SK-N-MC (cell line): Measurements from ENCODE around the gene GPR137B.
A peak's percentile ranks its signal among the peaks of the same experiment; 100 is the strongest.
"Not testable (repeated sequence)": the region's sequence is repeated elsewhere in the genome, so short reads cannot be mapped to it uniquely, and the experiment has no call there.

ENCODE experiments used
- DNase-seq: peaks from one replicate; pipeline ENCODE4 v3.0.0-alpha.2; 2011; ENCODE audit warnings: low read depth, low spot score
- H3K27ac ChIP-seq: fragments of 200-600 bp; sonication (generic); 2 replicates; pipeline ENCODE4 v1.5.1; 2016; ENCODE audit warnings: mixed run types
- H3K36me3 ChIP-seq: fragments of 200-600 bp; sonication (generic); 2 replicates; pipeline ENCODE4 v1.6.1; 2017; ENCODE audit warnings: antibody characterized with exemption, low read length, mixed read lengths; ENCODE audit not compliant: insufficient read depth
- H3K4me3 ChIP-seq: fragments of 200-600 bp; sonication (generic); 2 replicates; pipeline ENCODE4 v1.5.1; 2016
- H3K9ac ChIP-seq: fragments of 200-600 bp; sonication (generic); 2 replicates; pipeline ENCODE4 v1.8.0; 2017; ENCODE audit warnings: mixed run types, mixed read lengths; ENCODE audit not compliant: insufficient read length
- H3K9me3 ChIP-seq: fragments of 200-600 bp; sonication (generic); 2 replicates; pipeline ENCODE4 v1.6.1; 2017; ENCODE audit warnings: low read depth, mild to moderate bottlenecking, antibody characterized with exemption, low read length, moderate library complexity, mixed read lengths
- EZH2 ChIP-seq: fragments of 200-600 bp; sonication (generic); IDR thresholded peaks from one replicate; pipeline ENCODE4 v1.6.1; 2017; ENCODE audit warnings: antibody characterized with exemption
- FOXP2 ChIP-seq: optimal IDR thresholded peaks from 2 replicates; pipeline ENCODE3; 2011; ENCODE audit warnings: mild to moderate bottlenecking, moderate library complexity; ENCODE audit not compliant: insufficient read depth; ENCODE audit errors: extremely low read length, control extremely low read depth
- POLR2AphosphoS5 ChIP-seq: IDR thresholded peaks from 2 replicates; pipeline ENCODE4 v1.6.1; 2012; ENCODE audit warnings: mild to moderate bottlenecking, low read depth, low read length, borderline replicate concordance

GPR137B gene

DNA sequence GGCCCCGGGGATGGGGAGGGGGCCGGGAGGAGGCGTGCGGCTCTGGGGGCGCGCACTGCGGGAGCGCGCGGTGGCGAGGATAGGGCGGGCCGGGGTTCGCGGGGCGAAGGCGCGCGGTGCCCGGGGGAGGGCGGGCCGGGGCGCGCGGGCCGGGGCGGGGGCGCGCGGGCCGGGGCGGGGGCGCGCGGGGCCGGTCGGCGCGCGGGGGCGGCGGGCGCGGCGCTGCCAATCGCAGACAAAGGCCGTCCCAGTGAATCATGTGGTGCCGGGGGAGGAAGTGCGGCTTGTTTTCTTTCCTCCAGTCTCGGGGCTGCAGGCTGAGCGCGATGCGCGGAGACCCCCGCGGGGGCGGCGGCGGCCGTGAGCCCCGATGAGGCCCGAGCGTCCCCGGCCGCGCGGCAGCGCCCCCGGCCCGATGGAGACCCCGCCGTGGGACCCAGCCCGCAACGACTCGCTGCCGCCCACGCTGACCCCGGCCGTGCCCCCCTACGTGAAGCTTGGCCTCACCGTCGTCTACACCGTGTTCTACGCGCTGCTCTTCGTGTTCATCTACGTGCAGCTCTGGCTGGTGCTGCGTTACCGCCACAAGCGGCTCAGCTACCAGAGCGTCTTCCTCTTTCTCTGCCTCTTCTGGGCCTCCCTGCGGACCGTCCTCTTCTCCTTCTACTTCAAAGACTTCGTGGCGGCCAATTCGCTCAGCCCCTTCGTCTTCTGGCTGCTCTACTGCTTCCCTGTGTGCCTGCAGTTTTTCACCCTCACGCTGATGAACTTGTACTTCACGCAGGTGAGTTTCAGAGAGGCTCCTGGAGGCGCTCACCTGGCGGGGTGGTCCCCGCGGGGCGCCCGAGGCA is at the start of gene GPR137B:
Gene GPR137B, plus strand, starts transcription at position 287 of the 851 bp plus-strand sequence. Its CDS starts 84 bp downstream, at position 371.
- peak within 1 kb of the TSS; percentile 99 for H3K4me3 ChIP-seq
- H3K9ac ChIP-seq, result peak within 1 kb of the TSS; percentile 91
- no peak for DNase-seq
- TF ChIP-seq FOXP2, result no peak
- no peak for TF ChIP-seq EZH2
- no peak for TF ChIP-seq POLR2AphosphoS5
- no peaks in the 10 kb centered on the region for H3K9me3 ChIP-seq
- H3K27ac ChIP-seq, result peak within 1 kb of the TSS; percentile 94
- peaks cover 38% of the 10 kb centered on the region for H3K36me3 ChIP-seq

- no peak overlapping the region for H3K4me3 ChIP-seq
- no peak for DNase-seq
- TF ChIP-seq FOXP2, result no peak
- TF ChIP-seq EZH2, result no peak
- no peak for TF ChIP-seq POLR2AphosphoS5
- H3K9ac ChIP-seq, result no peak overlapping the region
- no peaks in the 10 kb centered on the region for H3K36me3 ChIP-seq
- H3K27ac ChIP-seq, result no peak overlapping the region
- no peaks in the 10 kb centered on the region for H3K9me3 ChIP-seq
Measured at GRCh38 chr1:236092899-236093298, 49.4 kb upstream of the GPR137B start.

DNA sequence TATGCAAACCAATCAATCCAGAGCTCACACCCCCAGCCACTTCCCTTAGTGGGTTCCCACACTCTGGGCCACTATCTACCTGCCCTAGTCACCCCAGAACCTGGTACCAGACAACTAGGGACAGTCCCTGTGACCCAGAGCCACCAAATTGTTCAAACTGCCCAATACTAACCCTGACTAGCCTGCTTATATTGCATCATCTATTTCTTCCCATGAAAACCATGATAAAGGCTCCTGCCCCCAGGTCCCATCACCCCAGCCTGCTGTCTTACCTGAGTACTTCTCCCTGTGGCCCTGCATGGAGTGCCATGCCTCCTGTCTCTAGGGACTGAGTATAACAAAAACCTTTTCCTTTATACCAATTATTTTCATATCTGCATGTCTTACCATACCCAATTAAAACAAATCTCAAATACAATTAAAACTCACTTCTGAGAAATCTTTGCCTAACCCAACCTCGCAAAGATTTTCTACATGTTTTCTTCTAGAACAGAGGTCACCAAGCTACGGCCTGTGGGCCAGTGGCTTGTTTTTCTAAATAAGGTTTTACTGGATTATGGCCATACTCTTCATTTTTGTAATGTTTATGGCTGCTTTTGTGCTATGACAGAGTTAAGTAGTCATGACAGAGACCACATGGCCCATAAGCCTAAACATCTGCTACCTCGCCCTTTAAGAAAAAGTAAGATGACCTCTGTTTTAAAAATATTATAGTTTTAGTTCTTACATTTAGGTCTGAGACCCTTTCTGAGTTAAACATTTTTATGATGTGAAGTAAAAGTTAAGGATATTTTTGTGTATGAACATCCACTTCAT is 46.4 kb upstream of the GPR137B start:
- H3K27ac ChIP-seq, result no peak overlapping the region
- no peak overlapping the region for H3K4me3 ChIP-seq
- DNase-seq, result no peak
- no peak for TF ChIP-seq EZH2
- TF ChIP-seq FOXP2, result no peak
- no peak for TF ChIP-seq POLR2AphosphoS5
- no peaks in the 10 kb centered on the region for H3K9me3 ChIP-seq
- H3K9ac ChIP-seq, result no peak overlapping the region
- no peaks in the 10 kb centered on the region for H3K36me3 ChIP-seq

DNA sequence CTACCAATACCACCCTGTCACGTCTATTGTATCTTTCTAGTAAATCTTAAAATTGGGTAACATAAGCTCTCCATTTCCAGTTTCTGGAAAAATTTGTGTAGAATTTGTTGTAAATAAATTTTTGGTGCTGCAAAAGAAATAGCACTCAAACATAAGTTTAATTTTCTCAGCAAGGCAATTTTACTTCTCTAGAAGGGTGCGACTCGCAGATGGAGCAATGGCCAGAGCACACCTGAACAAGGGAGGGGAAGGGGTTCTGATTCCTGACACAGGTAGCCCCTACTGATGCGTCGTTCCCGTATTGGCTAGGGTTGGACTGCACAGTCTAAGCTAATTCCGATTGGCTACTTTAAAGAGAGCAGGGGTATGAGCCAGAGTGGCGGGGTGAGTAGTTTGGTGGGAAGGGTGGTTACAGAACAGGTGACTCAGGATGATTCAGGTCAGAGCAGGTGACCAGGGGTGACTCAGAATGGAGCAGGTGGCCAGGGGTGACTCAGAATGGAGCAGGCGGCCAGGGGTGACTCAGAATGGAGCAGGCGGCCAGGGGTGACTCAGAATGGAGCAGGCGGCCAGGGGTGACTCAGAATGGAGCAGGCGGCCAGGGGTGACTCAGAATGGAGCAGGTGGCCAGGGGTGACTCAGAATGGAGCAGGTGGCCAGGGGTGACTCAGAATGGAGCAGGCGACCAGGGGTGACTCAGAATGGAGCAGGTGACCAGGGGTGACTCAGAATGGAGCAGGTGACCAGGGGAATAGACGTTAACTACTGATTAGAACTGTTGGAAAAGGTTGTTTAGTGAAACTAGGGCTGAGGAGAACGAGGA is 45.5 kb upstream of the GPR137B start:
- not testable (repeated sequence) for H3K9ac ChIP-seq, DNase-seq, H3K36me3 ChIP-seq, H3K4me3 ChIP-seq, H3K27ac ChIP-seq, H3K9me3 ChIP-seq

GRCh38 chr1:236098267-236098666 is 44.1 kb upstream of the GPR137B start:
- Histone ChIP-seq H3K36me3 (no peaks in the 10 kb centered on the region), H3K9ac (no peak overlapping the region), H3K9me3 (no peaks in the 10 kb centered on the region), H3K4me3 (no peak overlapping the region), H3K27ac (no peak overlapping the region)
- TF ChIP-seq POLR2AphosphoS5 (no peak), EZH2 (no peak), FOXP2 (no peak)
- DNase-seq, result no peak

DNA sequence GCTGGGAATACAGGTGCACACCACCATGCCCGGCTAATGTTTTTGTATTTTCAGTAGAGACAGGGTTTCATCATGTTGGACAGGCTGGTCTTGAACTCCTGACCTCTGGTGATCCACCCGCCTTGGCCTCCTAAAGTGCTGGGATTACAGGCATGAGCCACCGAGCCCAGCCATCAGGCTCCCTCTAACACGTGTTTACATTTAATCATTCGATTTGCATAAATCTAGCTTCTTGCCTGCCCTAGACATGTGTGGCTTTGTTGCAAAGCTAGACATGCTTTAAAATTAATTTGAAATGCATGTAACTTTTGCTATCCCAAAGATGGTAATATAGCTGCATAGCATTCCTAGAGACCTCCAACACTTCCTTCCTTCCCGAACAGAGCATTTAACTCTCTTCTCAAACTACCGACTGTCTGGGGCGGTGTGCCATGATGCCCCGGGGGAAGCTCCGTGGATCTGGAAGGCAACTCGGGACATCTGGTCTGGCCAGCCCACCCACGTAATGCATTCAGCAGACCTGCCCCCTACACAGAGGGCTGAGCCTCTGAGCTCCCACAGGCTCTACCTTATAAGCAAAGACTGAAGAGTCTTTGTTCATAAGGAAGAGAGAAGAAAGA is 42.9 kb upstream of the GPR137B start:
- Histone ChIP-seq H3K9me3 (no peaks in the 10 kb centered on the region), H3K36me3 (no peaks in the 10 kb centered on the region), H3K4me3 (peak overlapping the region; percentile 56), H3K9ac (no peak overlapping the region), H3K27ac (peak overlapping the region; percentile 80)
- TF ChIP-seq FOXP2 (peak; percentile 77), EZH2 (no peak)
- peak; percentile 62 for DNase-seq

- H3K4me3 ChIP-seq, result no peak overlapping the region
- no peak overlapping the region for H3K9ac ChIP-seq
- no peaks in the 10 kb centered on the region for H3K9me3 ChIP-seq
- no peaks in the 10 kb centered on the region for H3K36me3 ChIP-seq
- TF ChIP-seq EZH2, result no peak
- no peak for TF ChIP-seq POLR2AphosphoS5
- no peak for TF ChIP-seq FOXP2
- DNase-seq, result no peak
- H3K27ac ChIP-seq, result no peak overlapping the region
Measured at GRCh38 chr1:236100799-236101198, 41.5 kb upstream of the GPR137B start.
